ENCODE results near the gene GRM1. TPM values are rescaled to one million over a fixed set of nuclear protein-coding genes. Genes with fewer than 3 reads are reported as not detected.

The GRM1 gene
- total and polyA plus RNA-seq, 2 experiments from 2014 or later, result 0.29 to 0.63 TPM

DNA sequence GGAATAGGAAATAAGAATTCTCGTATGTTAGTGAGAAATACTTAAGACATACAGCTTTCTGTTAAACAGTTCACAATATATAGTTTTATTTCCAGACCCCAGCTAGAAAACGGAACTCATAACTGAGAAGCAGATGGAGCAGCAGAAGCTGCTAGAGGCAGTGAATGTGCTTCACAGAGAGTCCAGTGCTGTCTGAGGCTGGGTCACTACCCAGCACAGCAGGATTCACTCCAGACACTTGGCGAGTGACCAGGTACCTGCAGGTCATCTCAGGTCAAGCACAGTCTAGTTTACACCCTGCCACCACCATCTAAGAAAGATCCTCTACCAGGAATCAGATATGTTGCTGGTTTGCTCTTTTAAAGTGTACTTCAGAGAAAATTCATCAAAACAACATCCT is 271.7 kb downstream of the GRM1 start:
- no peak overlapping the region for H3K4me2 ChIP-seq
- H3K4me3 ChIP-seq, result no peak overlapping the region
- no peaks in the 10 kb centered on the region for H3K36me3 ChIP-seq (ENCODE audit: insufficient read depth)
- H3K9me2 ChIP-seq (ENCODE audit: insufficient read depth), result no peaks in the 10 kb centered on the region
- Mint-ChIP-seq H3K27me3 (ENCODE audit: insufficient read depth, low read depth, poor library complexity) (peaks cover 4% of the 10 kb centered on the region), H3K27ac (no peak overlapping the region), H3K36me3 (ENCODE audit: low read depth) (no peaks in the 10 kb centered on the region), H3K9me3 (no peaks in the 10 kb centered on the region), H3K4me3 (no peak overlapping the region), H3K4me1 (peaks cover 11% of the 10 kb centered on the region)
- H2AFZ ChIP-seq, result no peak overlapping the region
- TF ChIP-seq, protein P1, sequence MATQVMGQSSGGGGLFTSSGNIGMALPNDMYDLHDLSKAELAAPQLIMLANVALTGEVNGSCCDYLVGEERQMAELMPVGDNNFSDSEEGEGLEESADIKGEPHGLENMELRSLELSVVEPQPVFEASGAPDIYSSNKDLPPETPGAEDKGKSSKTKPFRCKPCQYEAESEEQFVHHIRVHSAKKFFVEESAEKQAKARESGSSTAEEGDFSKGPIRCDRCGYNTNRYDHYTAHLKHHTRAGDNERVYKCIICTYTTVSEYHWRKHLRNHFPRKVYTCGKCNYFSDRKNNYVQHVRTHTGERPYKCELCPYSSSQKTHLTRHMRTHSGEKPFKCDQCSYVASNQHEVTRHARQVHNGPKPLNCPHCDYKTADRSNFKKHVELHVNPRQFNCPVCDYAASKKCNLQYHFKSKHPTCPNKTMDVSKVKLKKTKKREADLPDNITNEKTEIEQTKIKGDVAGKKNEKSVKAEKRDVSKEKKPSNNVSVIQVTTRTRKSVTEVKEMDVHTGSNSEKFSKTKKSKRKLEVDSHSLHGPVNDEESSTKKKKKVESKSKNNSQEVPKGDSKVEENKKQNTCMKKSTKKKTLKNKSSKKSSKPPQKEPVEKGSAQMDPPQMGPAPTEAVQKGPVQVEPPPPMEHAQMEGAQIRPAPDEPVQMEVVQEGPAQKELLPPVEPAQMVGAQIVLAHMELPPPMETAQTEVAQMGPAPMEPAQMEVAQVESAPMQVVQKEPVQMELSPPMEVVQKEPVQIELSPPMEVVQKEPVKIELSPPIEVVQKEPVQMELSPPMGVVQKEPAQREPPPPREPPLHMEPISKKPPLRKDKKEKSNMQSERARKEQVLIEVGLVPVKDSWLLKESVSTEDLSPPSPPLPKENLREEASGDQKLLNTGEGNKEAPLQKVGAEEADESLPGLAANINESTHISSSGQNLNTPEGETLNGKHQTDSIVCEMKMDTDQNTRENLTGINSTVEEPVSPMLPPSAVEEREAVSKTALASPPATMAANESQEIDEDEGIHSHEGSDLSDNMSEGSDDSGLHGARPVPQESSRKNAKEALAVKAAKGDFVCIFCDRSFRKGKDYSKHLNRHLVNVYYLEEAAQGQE (IDR thresholded peaks at IDR 0.05; ENCODE audit: unreplicated experiment), result no peak
- TF ChIP-seq, protein P2, sequence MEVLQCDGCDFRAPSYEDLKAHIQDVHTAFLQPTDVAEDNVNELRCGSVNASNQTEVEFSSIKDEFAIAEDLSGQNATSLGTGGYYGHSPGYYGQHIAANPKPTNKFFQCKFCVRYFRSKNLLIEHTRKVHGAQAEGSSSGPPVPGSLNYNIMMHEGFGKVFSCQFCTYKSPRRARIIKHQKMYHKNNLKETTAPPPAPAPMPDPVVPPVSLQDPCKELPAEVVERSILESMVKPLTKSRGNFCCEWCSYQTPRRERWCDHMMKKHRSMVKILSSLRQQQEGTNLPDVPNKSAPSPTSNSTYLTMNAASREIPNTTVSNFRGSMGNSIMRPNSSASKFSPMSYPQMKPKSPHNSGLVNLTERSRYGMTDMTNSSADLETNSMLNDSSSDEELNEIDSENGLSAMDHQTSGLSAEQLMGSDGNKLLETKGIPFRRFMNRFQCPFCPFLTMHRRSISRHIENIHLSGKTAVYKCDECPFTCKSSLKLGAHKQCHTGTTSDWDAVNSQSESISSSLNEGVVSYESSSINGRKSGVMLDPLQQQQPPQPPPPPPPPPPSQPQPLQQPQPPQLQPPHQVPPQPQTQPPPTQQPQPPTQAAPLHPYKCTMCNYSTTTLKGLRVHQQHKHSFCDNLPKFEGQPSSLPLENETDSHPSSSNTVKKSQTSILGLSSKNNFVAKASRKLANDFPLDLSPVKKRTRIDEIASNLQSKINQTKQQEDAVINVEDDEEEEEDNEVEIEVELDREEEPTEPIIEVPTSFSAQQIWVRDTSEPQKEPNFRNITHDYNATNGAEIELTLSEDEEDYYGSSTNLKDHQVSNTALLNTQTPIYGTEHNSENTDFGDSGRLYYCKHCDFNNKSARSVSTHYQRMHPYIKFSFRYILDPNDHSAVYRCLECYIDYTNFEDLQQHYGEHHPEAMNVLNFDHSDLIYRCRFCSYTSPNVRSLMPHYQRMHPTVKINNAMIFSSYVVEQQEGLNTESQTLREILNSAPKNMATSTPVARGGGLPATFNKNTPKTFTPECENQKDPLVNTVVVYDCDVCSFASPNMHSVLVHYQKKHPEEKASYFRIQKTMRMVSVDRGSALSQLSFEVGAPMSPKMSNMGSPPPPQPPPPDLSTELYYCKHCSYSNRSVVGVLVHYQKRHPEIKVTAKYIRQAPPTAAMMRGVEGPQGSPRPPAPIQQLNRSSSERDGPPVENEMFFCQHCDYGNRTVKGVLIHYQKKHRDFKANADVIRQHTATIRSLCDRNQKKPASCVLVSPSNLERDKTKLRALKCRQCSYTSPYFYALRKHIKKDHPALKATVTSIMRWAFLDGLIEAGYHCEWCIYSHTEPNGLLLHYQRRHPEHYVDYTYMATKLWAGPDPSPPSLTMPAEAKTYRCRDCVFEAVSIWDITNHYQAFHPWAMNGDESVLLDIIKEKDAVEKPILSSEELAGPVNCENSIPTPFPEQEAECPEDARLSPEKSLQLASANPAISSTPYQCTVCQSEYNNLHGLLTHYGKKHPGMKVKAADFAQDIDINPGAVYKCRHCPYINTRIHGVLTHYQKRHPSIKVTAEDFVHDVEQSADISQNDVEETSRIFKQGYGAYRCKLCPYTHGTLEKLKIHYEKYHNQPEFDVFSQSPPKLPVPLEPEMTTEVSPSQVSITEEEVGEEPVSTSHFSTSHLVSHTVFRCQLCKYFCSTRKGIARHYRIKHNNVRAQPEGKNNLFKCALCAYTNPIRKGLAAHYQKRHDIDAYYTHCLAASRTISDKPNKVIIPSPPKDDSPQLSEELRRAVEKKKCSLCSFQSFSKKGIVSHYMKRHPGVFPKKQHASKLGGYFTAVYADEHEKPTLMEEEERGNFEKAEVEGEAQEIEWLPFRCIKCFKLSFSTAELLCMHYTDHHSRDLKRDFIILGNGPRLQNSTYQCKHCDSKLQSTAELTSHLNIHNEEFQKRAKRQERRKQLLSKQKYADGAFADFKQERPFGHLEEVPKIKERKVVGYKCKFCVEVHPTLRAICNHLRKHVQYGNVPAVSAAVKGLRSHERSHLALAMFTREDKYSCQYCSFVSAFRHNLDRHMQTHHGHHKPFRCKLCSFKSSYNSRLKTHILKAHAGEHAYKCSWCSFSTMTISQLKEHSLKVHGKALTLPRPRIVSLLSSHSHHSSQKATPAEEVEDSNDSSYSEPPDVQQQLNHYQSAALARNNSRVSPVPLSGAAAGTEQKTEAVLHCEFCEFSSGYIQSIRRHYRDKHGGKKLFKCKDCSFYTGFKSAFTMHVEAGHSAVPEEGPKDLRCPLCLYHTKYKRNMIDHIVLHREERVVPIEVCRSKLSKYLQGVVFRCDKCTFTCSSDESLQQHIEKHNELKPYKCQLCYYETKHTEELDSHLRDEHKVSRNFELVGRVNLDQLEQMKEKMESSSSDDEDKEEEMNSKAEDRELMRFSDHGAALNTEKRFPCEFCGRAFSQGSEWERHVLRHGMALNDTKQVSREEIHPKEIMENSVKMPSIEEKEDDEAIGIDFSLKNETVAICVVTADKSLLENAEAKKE (CRISPR knock-in tag; IDR thresholded peaks at IDR 0.05), result no peak
- no peak for TF ChIP-seq ZNF114 (CRISPR knock-in tag; IDR thresholded peaks at IDR 0.05)
- TF ChIP-seq POLR2AphosphoS5 (IDR thresholded peaks at IDR 0.05; ENCODE audit: low read depth), result no peak
- TF ChIP-seq, protein P3, sequence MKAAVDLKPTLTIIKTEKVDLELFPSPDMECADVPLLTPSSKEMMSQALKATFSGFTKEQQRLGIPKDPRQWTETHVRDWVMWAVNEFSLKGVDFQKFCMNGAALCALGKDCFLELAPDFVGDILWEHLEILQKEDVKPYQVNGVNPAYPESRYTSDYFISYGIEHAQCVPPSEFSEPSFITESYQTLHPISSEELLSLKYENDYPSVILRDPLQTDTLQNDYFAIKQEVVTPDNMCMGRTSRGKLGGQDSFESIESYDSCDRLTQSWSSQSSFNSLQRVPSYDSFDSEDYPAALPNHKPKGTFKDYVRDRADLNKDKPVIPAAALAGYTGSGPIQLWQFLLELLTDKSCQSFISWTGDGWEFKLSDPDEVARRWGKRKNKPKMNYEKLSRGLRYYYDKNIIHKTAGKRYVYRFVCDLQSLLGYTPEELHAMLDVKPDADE (IDR thresholded peaks at IDR 0.05), result no peak
- TF ChIP-seq NANOG (IDR thresholded peaks at IDR 0.05; ENCODE audit: borderline replicate concordance), result no peak
- no peak for TF ChIP-seq CREB1 (CRISPR knock-in tag; IDR thresholded peaks at IDR 0.05; ENCODE audit: low read depth)
- TF ChIP-seq STAT1 (IDR thresholded peaks at IDR 0.05; ENCODE audit: unreplicated experiment), result no peak
- TF ChIP-seq JUNB (IDR thresholded peaks at IDR 0.05; ENCODE audit: unreplicated experiment), result no peak
- no peak for TF ChIP-seq ZNF331 (CRISPR knock-in tag; IDR thresholded peaks at IDR 0.05; ENCODE audit: low read depth)
- TF ChIP-seq EZH2phosphoT487 (IDR thresholded peaks at IDR 0.05; ENCODE audit: unreplicated experiment), result no peak
- TF ChIP-seq, protein P4, sequence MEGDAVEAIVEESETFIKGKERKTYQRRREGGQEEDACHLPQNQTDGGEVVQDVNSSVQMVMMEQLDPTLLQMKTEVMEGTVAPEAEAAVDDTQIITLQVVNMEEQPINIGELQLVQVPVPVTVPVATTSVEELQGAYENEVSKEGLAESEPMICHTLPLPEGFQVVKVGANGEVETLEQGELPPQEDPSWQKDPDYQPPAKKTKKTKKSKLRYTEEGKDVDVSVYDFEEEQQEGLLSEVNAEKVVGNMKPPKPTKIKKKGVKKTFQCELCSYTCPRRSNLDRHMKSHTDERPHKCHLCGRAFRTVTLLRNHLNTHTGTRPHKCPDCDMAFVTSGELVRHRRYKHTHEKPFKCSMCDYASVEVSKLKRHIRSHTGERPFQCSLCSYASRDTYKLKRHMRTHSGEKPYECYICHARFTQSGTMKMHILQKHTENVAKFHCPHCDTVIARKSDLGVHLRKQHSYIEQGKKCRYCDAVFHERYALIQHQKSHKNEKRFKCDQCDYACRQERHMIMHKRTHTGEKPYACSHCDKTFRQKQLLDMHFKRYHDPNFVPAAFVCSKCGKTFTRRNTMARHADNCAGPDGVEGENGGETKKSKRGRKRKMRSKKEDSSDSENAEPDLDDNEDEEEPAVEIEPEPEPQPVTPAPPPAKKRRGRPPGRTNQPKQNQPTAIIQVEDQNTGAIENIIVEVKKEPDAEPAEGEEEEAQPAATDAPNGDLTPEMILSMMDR (conservative IDR thresholded peaks at IDR 0.05; ENCODE audit: low read depth in 2 of 2), result no peak
- no peak for TF ChIP-seq EZH2 (IDR thresholded peaks at IDR 0.05; ENCODE audit: low read depth, unreplicated experiment)
- no peak for DNase-seq (ENCODE audit: low spot score)
- ATAC-seq, result peak; percentile 49
- no peaks in the 10 kb centered on the region for H3F3A ChIP-seq (replicated peaks; ENCODE audit: low read depth)
- peaks cover 8% of the 10 kb centered on the region; the same call in 1 of the 2 replicates for H3K4me1 ChIP-seq (ENCODE audit: insufficient read depth)
- no peaks in the 10 kb centered on the region for H3K79me2 ChIP-seq (replicated peaks; ENCODE audit: insufficient read depth)
- H4K20me1 ChIP-seq (replicated peaks; ENCODE audit: insufficient read depth), result no peaks in the 10 kb centered on the region
- H3K27me3 ChIP-seq (ENCODE audit: insufficient read depth), result no peaks in the 10 kb centered on the region
- H3K27ac ChIP-seq (ENCODE audit: low read depth), result no peak overlapping the region
